ENCODE measurements around the gene HAS3.
"Not testable (repeated sequence)": the region's sequence is repeated elsewhere in the genome, so short reads cannot be mapped to it uniquely, and the experiment has no call there.

The HAS3 gene

GRCh38 chr16:69133373-69133954 lies 28.0 kb downstream of the HAS3 start:
- TF ChIP-seq, protein P1, sequence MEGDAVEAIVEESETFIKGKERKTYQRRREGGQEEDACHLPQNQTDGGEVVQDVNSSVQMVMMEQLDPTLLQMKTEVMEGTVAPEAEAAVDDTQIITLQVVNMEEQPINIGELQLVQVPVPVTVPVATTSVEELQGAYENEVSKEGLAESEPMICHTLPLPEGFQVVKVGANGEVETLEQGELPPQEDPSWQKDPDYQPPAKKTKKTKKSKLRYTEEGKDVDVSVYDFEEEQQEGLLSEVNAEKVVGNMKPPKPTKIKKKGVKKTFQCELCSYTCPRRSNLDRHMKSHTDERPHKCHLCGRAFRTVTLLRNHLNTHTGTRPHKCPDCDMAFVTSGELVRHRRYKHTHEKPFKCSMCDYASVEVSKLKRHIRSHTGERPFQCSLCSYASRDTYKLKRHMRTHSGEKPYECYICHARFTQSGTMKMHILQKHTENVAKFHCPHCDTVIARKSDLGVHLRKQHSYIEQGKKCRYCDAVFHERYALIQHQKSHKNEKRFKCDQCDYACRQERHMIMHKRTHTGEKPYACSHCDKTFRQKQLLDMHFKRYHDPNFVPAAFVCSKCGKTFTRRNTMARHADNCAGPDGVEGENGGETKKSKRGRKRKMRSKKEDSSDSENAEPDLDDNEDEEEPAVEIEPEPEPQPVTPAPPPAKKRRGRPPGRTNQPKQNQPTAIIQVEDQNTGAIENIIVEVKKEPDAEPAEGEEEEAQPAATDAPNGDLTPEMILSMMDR (conservative IDR thresholded peaks at IDR 0.05; ENCODE audit: low read depth, low read length), result no peak

DNA sequence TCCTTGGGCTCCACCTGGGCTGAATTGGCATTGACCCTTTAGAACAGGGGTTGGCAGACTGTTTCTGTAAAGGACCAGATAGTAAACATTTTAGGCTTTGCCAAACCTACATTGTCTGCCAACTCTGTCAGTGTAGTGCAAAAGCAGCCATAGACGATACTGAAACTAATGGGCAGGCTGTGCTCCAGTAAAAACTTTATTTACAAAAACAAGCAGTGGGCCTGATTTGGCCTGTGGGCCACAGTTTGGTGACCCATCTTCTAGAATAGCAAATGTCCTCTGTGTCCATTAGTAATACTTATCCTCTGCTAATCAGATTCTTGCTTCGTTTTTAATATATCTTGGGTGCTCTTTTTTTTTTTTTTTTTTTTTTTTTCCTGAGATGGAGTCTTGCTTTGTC lies 33.2 kb downstream of the HAS3 start:
- TF ChIP-seq, protein P1 (conservative IDR thresholded peaks at IDR 0.05; ENCODE audit: low read depth, low read length), result no peak
- no peak for DNase-seq (ENCODE audit: low read depth)
- H3K4me3 ChIP-seq (ENCODE audit: low read depth, low read length), result no peak overlapping the region

More at GRCh38 chr16:69133373-69133954, 28.0 kb downstream of the HAS3 start:
- DNase-seq (ENCODE audit: low read depth), result no peak
- H3K4me3 ChIP-seq (ENCODE audit: low read depth, low read length), result peak overlapping the region; percentile 93

GRCh38 chr16:69139464-69139863 lies 34.0 kb downstream of the HAS3 start:
- DNase-seq (ENCODE audit: low read depth); H3K4me3 ChIP-seq (ENCODE audit: low read depth, low read length): not testable (repeated sequence)

DNA sequence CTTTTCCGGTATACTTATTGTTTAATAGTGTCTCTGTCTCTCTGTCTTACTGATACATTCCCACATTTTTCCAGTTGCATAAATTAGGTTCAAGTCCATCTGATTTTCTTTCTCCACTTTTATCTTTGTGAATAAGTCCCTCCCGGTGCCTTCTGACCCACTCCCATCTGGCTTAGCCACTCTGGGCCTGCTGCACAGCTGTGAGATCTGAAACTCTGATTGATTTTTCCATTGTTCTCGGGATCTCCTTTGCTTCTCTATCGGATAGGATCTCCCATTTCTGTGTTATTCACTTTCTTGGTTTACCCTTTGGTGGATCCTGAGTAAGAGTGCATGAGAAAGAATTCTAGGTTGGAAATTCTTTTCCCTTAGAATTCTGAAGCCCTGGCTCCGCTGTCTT lies 35.6 kb downstream of the HAS3 start:
- H3K4me3 ChIP-seq (ENCODE audit: low read depth, low read length), result no peak overlapping the region
- DNase-seq (ENCODE audit: low read depth), result no peak
- TF ChIP-seq, protein P1 (conservative IDR thresholded peaks at IDR 0.05; ENCODE audit: low read depth, low read length), result no peak

- no peak overlapping the region for H3K4me3 ChIP-seq (ENCODE audit: low read depth, low read length)
- no peak for DNase-seq (ENCODE audit: low read depth)
- TF ChIP-seq, protein P1 (conservative IDR thresholded peaks at IDR 0.05; ENCODE audit: low read depth, low read length), result no peak
Observed at GRCh38 chr16:69141936-69142335, 36.5 kb downstream of the HAS3 start.

DNA sequence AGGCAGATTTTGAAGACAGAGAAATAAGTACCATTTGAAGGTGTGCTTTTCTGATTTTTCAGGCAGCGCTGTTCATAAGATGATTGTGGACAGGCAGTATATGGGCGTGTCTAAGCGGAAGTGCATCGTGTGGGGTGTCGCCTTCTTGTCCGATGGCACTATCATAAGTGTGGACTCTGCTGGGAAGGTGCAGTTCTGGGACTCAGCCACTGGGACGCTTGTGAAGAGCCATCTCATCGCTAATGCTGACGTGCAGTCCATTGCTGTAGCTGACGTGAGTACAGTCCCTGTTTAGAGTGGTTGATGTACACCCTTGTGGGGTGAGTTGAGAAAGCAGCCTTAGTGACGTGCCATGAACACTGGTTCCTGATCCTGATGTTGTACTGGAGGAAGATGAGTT lies 37.7 kb downstream of the HAS3 start:
- peak; percentile 16 for DNase-seq (ENCODE audit: low read depth)
- TF ChIP-seq, protein P1 (conservative IDR thresholded peaks at IDR 0.05; ENCODE audit: low read depth, low read length), result peak; percentile 24
- no peak overlapping the region for H3K4me3 ChIP-seq (ENCODE audit: low read depth, low read length)

DNA sequence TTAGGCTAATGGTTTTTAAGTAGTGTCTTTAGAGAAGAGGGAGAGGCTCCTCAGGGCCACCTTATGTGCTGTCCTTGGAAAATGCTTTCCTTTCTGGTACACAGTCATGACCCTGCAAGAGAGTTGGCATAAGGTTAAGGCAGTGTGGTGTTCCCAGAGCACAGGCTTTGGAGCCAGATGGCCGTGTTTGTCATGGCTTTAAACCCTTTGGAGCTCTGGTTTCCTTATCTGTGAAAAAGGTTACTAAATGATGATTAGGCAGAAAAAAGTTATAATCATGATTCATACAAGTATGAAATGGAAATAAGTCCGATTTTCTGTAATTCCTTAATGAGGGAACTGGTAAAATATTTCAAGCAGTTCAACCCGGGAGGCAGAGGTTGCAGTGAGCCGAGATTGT lies 40.2 kb downstream of the HAS3 start:
- TF ChIP-seq, protein P1 (conservative IDR thresholded peaks at IDR 0.05; ENCODE audit: low read depth, low read length), result no peak
- peak; percentile 13 for DNase-seq (ENCODE audit: low read depth)
- H3K4me3 ChIP-seq (ENCODE audit: low read depth, low read length), result no peak overlapping the region

DNA sequence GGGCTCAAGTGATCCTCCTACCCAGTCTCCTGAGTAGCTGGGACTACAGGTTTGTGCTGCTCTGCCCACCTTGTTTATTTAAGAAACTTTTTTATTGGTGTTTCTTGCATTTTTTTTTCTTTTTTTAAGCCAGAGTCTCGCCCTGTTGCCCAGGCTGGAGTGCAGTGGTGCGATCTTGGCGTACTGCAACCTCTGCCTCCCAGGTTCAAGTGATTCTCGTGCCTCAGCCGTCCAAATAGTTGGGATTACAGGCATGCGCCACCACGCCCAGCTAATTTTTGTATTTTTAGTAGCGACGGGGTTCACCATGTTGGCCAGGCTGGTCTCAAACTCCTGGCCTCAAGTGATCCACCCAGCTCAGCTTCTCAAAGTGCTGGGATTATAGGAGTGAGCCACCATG lies 44.2 kb downstream of the HAS3 start:
- DNase-seq (ENCODE audit: low read depth); H3K4me3 ChIP-seq (ENCODE audit: low read depth, low read length): not testable (repeated sequence)

Measured in choroid plexus epithelial cell (primary cell).